ENCODE data around the gene OPA1. TPM values are rescaled to one million over a fixed set of nuclear protein-coding genes. Genes with fewer than 3 reads are reported as not detected.

Gene OPA1
- total and polyA plus RNA-seq, 2 of the 13 experiments (the other 11 are each of a cell fraction or from before 2014, with no cell fraction given) = 26.7 to 78.5 TPM

- no peak for TF ChIP-seq GPN1 (CRISPR knock-in tag; IDR thresholded peaks at IDR 0.05; ENCODE audit: borderline replicate concordance)
- TF ChIP-seq NAIF1 (CRISPR knock-in tag; IDR thresholded peaks at IDR 0.05; ENCODE audit: borderline replicate concordance) = no peak
- TF ChIP-seq DMAP1 (CRISPR knock-in tag; IDR thresholded peaks at IDR 0.05) = no peak
- TF ChIP-seq ZNF570 (CRISPR knock-in tag; IDR thresholded peaks at IDR 0.05; ENCODE audit: borderline replicate concordance) = no peak
- TF ChIP-seq HDAC2 (CRISPR knock-in tag; IDR thresholded peaks at IDR 0.05) = no peak
- no peak for TF ChIP-seq MEIS1 (CRISPR knock-in tag; IDR thresholded peaks at IDR 0.05; ENCODE audit: borderline replicate concordance)
- TF ChIP-seq GLI4 (CRISPR knock-in tag; IDR thresholded peaks at IDR 0.05; ENCODE audit: borderline replicate concordance) = no peak
- no peak for TF ChIP-seq ZMAT3 (CRISPR knock-in tag; conservative IDR thresholded peaks at IDR 0.05)
- TF ChIP-seq EP300 (IDR thresholded peaks at IDR 0.05; ENCODE audit: low read depth in 2 of 2, low read length in 2 of 2) = no peak
- no peak for TF ChIP-seq EP300 (CRISPR knock-in tag; IDR thresholded peaks at IDR 0.05; ENCODE audit: borderline replicate concordance)
- TF ChIP-seq, protein P1, sequence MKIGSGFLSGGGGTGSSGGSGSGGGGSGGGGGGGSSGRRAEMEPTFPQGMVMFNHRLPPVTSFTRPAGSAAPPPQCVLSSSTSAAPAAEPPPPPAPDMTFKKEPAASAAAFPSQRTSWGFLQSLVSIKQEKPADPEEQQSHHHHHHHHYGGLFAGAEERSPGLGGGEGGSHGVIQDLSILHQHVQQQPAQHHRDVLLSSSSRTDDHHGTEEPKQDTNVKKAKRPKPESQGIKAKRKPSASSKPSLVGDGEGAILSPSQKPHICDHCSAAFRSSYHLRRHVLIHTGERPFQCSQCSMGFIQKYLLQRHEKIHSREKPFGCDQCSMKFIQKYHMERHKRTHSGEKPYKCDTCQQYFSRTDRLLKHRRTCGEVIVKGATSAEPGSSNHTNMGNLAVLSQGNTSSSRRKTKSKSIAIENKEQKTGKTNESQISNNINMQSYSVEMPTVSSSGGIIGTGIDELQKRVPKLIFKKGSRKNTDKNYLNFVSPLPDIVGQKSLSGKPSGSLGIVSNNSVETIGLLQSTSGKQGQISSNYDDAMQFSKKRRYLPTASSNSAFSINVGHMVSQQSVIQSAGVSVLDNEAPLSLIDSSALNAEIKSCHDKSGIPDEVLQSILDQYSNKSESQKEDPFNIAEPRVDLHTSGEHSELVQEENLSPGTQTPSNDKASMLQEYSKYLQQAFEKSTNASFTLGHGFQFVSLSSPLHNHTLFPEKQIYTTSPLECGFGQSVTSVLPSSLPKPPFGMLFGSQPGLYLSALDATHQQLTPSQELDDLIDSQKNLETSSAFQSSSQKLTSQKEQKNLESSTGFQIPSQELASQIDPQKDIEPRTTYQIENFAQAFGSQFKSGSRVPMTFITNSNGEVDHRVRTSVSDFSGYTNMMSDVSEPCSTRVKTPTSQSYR (CRISPR knock-in tag; IDR thresholded peaks at IDR 0.05; ENCODE audit: borderline replicate concordance) = no peak
- TF ChIP-seq ZNF704 (CRISPR knock-in tag; IDR thresholded peaks at IDR 0.05; ENCODE audit: borderline replicate concordance) = no peak
- no peak for TF ChIP-seq ESRRA (CRISPR knock-in tag; IDR thresholded peaks at IDR 0.05; ENCODE audit: low read depth)
- TF ChIP-seq ZNF329 (CRISPR knock-in tag; IDR thresholded peaks at IDR 0.05; ENCODE audit: low read depth) = no peak
- no peak for TF ChIP-seq ISL2 (CRISPR knock-in tag; IDR thresholded peaks at IDR 0.05)
- TF ChIP-seq TGIF2 (CRISPR knock-in tag; IDR thresholded peaks at IDR 0.05) = no peak
- in situ Hi-C loops (cut with HindIII; ENCODE audit: extremely low pct_ligation_motif_present, low pct_unique_long_range_greater_than_20kb) (no loop called here), intact Hi-C loops (cut with micrococcal nuclease; ENCODE audit: unreplicated experiment) (no loop called here)
- no peaks in the 10 kb centered on the region for H4K20me1 ChIP-seq (ENCODE audit: insufficient read depth, low read length)
- H3K4me1 ChIP-seq (ENCODE audit: insufficient read depth, low read length) = no peaks in the 10 kb centered on the region
- no peaks in the 10 kb centered on the region for H3K79me2 ChIP-seq (ENCODE audit: insufficient read depth, low read length)
- no peak for DNase-seq (ENCODE audit: low spot score)
- no peak for FAIRE-seq
- no peaks in the 10 kb centered on the region for H3K27me3 ChIP-seq (ENCODE audit: control insufficient read depth in 1 of 2, insufficient read depth in 2 of 2, low read length in 2 of 2)
- BruUV-seq (replicated peaks) = TSS peak; percentile 7
- 95% methylated on average over 4 of the region's 4 CpGs for WGBS (ENCODE audit: low lambda C conversion rate)
- no peak overlapping the region for H3K4me3 ChIP-seq (replicated peaks in 1 of 3; ENCODE audit: insufficient read depth in 1 of 3, low read depth in 2 of 3, low read length in 3 of 3)
- ChIA-PET POLR2A (no interaction called here), CTCF (ENCODE audit: low intra/inter-chr PET ratio, low total read pairs) (no interaction called here)
- H3K4me2 ChIP-seq (ENCODE audit: low read depth, low read length) = no peak overlapping the region
- H3K9ac ChIP-seq (ENCODE audit: insufficient read depth, low read depth, low read length) = no peak overlapping the region
- H3K9me3 ChIP-seq (ENCODE audit: low read length) = no peaks in the 10 kb centered on the region
- H3K27ac ChIP-seq (ENCODE audit: extremely low read length, insufficient read depth, low read length) = no peak overlapping the region
- H2AFZ ChIP-seq (ENCODE audit: low read length) = no peak overlapping the region
- no peak for ATAC-seq
- peaks cover 7 to 29% of the 10 kb centered on the region in 2 experiments for H3K36me3 ChIP-seq (replicated peaks in 1 of 2; ENCODE audit: control insufficient read depth in 1 of 2, insufficient read depth in 2 of 2, low read length in 2 of 2)
Measured at GRCh38 chr3:193621127-193621526, 28.1 kb downstream of the OPA1 start.
